Measurements from ENCODE around the gene DHRS2. TPM values are rescaled to one million over a fixed set of nuclear protein-coding genes. Genes with fewer than 3 reads are reported as not detected.

The DHRS2 gene
- not detected in 2 replicates for polyA plus RNA-seq

GRCh38 chr14:23636317-23637211, at the start of gene DHRS2:
Gene DHRS2, plus strand, starts transcription at chr14:23636364. Its CDS starts 2,501 bp downstream, at chr14:23638865.

Other genes with a start within 250 kb of the DHRS2 start
- not detected in 2 replicates for gene MYH6, start 228.1 kb upstream of the DHRS2 start, polyA plus RNA-seq
- not detected in 2 replicates for gene MYH7, start 200.7 kb upstream of the DHRS2 start, polyA plus RNA-seq
- gene NGDN, start 166.7 kb upstream of the DHRS2 start, polyA plus RNA-seq = 77.3 and 118 TPM in 2 replicates
- 1.7 and 2.7 TPM in 2 replicates for gene ZFHX2, start 84.6 kb upstream of the DHRS2 start, polyA plus RNA-seq
- gene THTPA, start 80.1 kb upstream of the DHRS2 start, polyA plus RNA-seq = 6.7 and 16.0 TPM in 2 replicates
- gene AP1G2, start 68.6 kb upstream of the DHRS2 start, polyA plus RNA-seq = 7.7 and 8.5 TPM in 2 replicates
- 1.1 and 8.0 TPM in 2 replicates for gene JPH4, start 57.6 kb upstream of the DHRS2 start, polyA plus RNA-seq